OCI-LY7 (cell line): ENCODE data around the gene COL17A1. TPM values are rescaled to one million over a fixed set of nuclear protein-coding genes. Genes with fewer than 3 reads are reported as not detected.

ENCODE experiments used
- BruUV-seq: library from RNA; stranded (reverse); fragments of 400-500 nt; replicated peaks from 2 replicates; lab custom pipeline; 2021; lab: Mats Ljungman, UMichigan
- CTCF ChIA-PET: fragments of 300-600 bp; sonication (Branson Sonifier 250); formaldehyde crosslinking; loops from one replicate; lab custom pipeline; 2022; ENCODE audit warnings: antibody characterized with exemption; ENCODE audit not compliant: unreplicated experiment; lab: Charles Lee
- POLR2A ChIA-PET: fragments of 300-600 bp; sonication (Branson Sonifier 250); formaldehyde crosslinking; loops from one replicate; lab custom pipeline; 2022; ENCODE audit warnings: antibody characterized with exemption; lab: Charles Lee
- DNase-seq: peaks from one replicate; pipeline ENCODE4 v3.0.0-alpha.2; 2015; ENCODE audit warnings: low spot score
- H2AFZ ChIP-seq: fragments of 200-600 bp; sonication (generic), shearing (Covaris generic); 2 replicates; pipeline ENCODE4 v1.6.1; 2014; ENCODE audit warnings: mild to moderate bottlenecking, antibody characterized with exemption, low read length, moderate library complexity
- H3K27ac ChIP-seq: fragments of 200-600 bp; sonication (generic); 2 replicates; pipeline ENCODE4 v1.5.1; 2014; ENCODE audit warnings: mixed run types, low read depth, mild to moderate bottlenecking, moderate library complexity, low read length, inconsistent platforms; ENCODE audit not compliant: poor library complexity, severe bottlenecking
- H3K36me3 ChIP-seq: fragments of 200-600 bp; sonication (generic); 2 replicates; pipeline ENCODE4 v1.6.1; 2014; ENCODE audit warnings: mild to moderate bottlenecking, antibody characterized with exemption, low read length, moderate library complexity, mixed read lengths; ENCODE audit not compliant: insufficient read depth
- H3K4me1 ChIP-seq: fragments of 200-600 bp; sonication (generic); 2 replicates; pipeline ENCODE4 v1.5.1; 2014; ENCODE audit warnings: mild to moderate bottlenecking, low read length; ENCODE audit not compliant: insufficient read depth, poor library complexity, severe bottlenecking
- H3K4me2 ChIP-seq: fragments of 200-600 bp; sonication (generic); 2 replicates; pipeline ENCODE4 v1.6.1; 2014; ENCODE audit warnings: mild to moderate bottlenecking, low read length
- H3K4me3 ChIP-seq: fragments of 200-600 bp; sonication (generic); 2 replicates; pipeline ENCODE4 v1.5.1; 2014; ENCODE audit warnings: mild to moderate bottlenecking, low read depth, low read length; ENCODE audit not compliant: poor library complexity, severe bottlenecking
- H3K79me2 ChIP-seq: fragments of 200-600 bp; sonication (generic); 2 replicates; pipeline ENCODE4 v1.6.1; 2016; ENCODE audit warnings: low read depth, mild to moderate bottlenecking, low read length, moderate library complexity, mixed read lengths; ENCODE audit not compliant: insufficient read depth
- H3K9me2 ChIP-seq: fragments of 200-600 bp; sonication (generic); 2 replicates; pipeline ENCODE4 v1.6.1; 2016; ENCODE audit warnings: mild to moderate bottlenecking, low read length, mixed read lengths; ENCODE audit not compliant: insufficient read depth
- H3K9me3 ChIP-seq: fragments of 200-600 bp; sonication (generic); 2 replicates; pipeline ENCODE4 v1.6.1; 2014; ENCODE audit warnings: mild to moderate bottlenecking, mixed run types, low read length, mixed read lengths
- H4K20me1 ChIP-seq: fragments of 200-600 bp; sonication (generic); 2 replicates; pipeline ENCODE4 v1.6.1; 2014; ENCODE audit warnings: mild to moderate bottlenecking, antibody characterized with exemption, low read length, moderate library complexity, mixed read lengths; ENCODE audit not compliant: insufficient read depth
- CTCF ChIP-seq: fragments of 200-600 bp; sonication (generic); conservative IDR thresholded peaks from 2 replicates; pipeline ENCODE4 v1.5.1; 2014; ENCODE audit warnings: mild to moderate bottlenecking, antibody characterized with exemption, low read length, moderate library complexity, mixed read lengths
- EZH2phosphoT487 ChIP-seq: fragments of 200-600 bp; sonication (generic); IDR thresholded peaks from 2 replicates; pipeline ENCODE4 v1.6.1; 2018; ENCODE audit warnings: low read depth, borderline replicate concordance, mild to moderate bottlenecking, mixed run types, antibody characterized with exemption, low read length, moderate library complexity, mixed read lengths
- intact Hi-C: fragments of 100-400 bp; cut with micrococcal nuclease; formaldehyde crosslinking; loops from one replicate; pipeline ENCODE4 v1.10.0; 2022; ENCODE audit not compliant: unreplicated experiment
- total RNA-seq, 2 experiments: library from RNA; depleted of rRNA in 1 of 2; stranded (reverse); fragments of >200 nt in 1 of 2; shearing (Covaris generic) in 1 of 2; gene quantifications; 2 replicates each; pipeline ENCODE4 v1.2.3, GENCODE V29; 2014 to 2022

Gene COL17A1
- total RNA-seq, 2 experiments from 2014 or later, result 0.17 TPM; not detected in 1

GRCh38 chr10:104038958-104039752 lies 46.5 kb downstream of the COL17A1 start:
- intact Hi-C loops, result no loop called here
- no peaks in the 10 kb centered on the region for H3K9me2 ChIP-seq
- H4K20me1 ChIP-seq, result no peaks in the 10 kb centered on the region
- H3K4me2 ChIP-seq, result no peak overlapping the region
- POLR2A ChIA-PET, result interaction anchor here (0.6 kb wide), 1 partner anchor 1114 kb away, joined by 3 read pairs; no protein-coding TSS in a partner anchor
- H3K4me3 ChIP-seq, result no peak overlapping the region
- no peaks in the 10 kb centered on the region for H3K36me3 ChIP-seq
- DNase-seq, result no peak
- H3K79me2 ChIP-seq, result no peaks in the 10 kb centered on the region
- H3K9me3 ChIP-seq, result no peaks in the 10 kb centered on the region
- no peaks in the 10 kb centered on the region for H3K4me1 ChIP-seq
- TF ChIP-seq EZH2phosphoT487 (no peak), CTCF (no peak)
- CTCF ChIA-PET, result no interaction called here
- BruUV-seq, result no TSS peak
- no peak overlapping the region for H2AFZ ChIP-seq
- no peak overlapping the region for H3K27ac ChIP-seq

- H3K79me2 ChIP-seq, result no peaks in the 10 kb centered on the region
- no peak for TF ChIP-seq CTCF
- no peak for TF ChIP-seq EZH2phosphoT487
- no peaks in the 10 kb centered on the region for H4K20me1 ChIP-seq
- no peaks in the 10 kb centered on the region for H3K36me3 ChIP-seq
- H3K4me1 ChIP-seq, result no peaks in the 10 kb centered on the region
- no peaks in the 10 kb centered on the region for H3K9me3 ChIP-seq
- no TSS peak for BruUV-seq
- no peaks in the 10 kb centered on the region for H3K9me2 ChIP-seq
- ChIA-PET POLR2A (interaction anchor here (0.6 kb wide), 1 partner anchor 1113 kb away, joined by 3 read pairs; no protein-coding TSS in a partner anchor), CTCF (no interaction called here)
- no peak overlapping the region for H3K4me3 ChIP-seq
- no peak for DNase-seq
- no peak overlapping the region for H3K27ac ChIP-seq
- no peak overlapping the region for H2AFZ ChIP-seq
- intact Hi-C loops, result no loop called here
- H3K4me2 ChIP-seq, result no peak overlapping the region
Measured at GRCh38 chr10:104038537-104038936, 47.1 kb downstream of the COL17A1 start.
